HEK293 (cell line): ENCODE results near the gene C8A.

Experiments
- CTCF ChIP-seq: fragments of 450-650 bp; formaldehyde crosslinking; IDR thresholded peaks from 2 replicates; pipeline ENCODE4 v1.5.1; 2016; ENCODE audit warnings: missing biosample characterization, missing genetic modification characterization
- GLIS2 ChIP-seq: fragments of 450-650 bp; formaldehyde crosslinking; IDR thresholded peaks from 2 replicates; pipeline ENCODE4 v1.5.1; 2016; ENCODE audit warnings: missing biosample characterization, missing genetic modification characterization
- PBX3 ChIP-seq: sonication (generic); formaldehyde crosslinking; IDR thresholded peaks from 2 replicates; pipeline ENCODE4 v1.8.1; 2022; ENCODE audit warnings: mild to moderate bottlenecking, moderate library complexity, missing genetic modification reagents
- YY1 ChIP-seq: fragments of 450-650 bp; formaldehyde crosslinking; IDR thresholded peaks from 2 replicates; pipeline ENCODE4 v1.5.1; 2018; ENCODE audit warnings: missing biosample characterization, missing genetic modification characterization
- ZBTB11 ChIP-seq: fragments of 450-650 bp; formaldehyde crosslinking; conservative IDR thresholded peaks from 2 replicates; pipeline ENCODE4 v1.5.1; 2016; ENCODE audit warnings: low read depth, missing biosample characterization, missing genetic modification characterization
- ZNF26 ChIP-seq: fragments of 450-650 bp; formaldehyde crosslinking; IDR thresholded peaks from 2 replicates; pipeline ENCODE4 v1.5.1; 2016; ENCODE audit warnings: missing biosample characterization, missing genetic modification characterization
- ZNF292 ChIP-seq: fragments of 450-650 bp; formaldehyde crosslinking; IDR thresholded peaks from 2 replicates; pipeline ENCODE4 v1.5.1; 2016; ENCODE audit warnings: low read depth, missing biosample characterization, missing genetic modification characterization, borderline replicate concordance
- ZNF513 ChIP-seq: fragments of 450-650 bp; IDR thresholded peaks from 2 replicates; pipeline ENCODE4 v1.5.1; 2018; ENCODE audit warnings: missing biosample characterization, missing genetic modification characterization
- ZNF660 ChIP-seq: fragments of 450-650 bp; IDR thresholded peaks from 2 replicates; pipeline ENCODE4 v1.5.1; 2018; ENCODE audit warnings: missing biosample characterization, mild to moderate bottlenecking, missing genetic modification characterization

- TF ChIP-seq GLIS2 (tag by site-specific recombination) (no peak), YY1 (tag by site-specific recombination) (no peak), ZNF292 (no peak), CTCF (no peak), ZNF26 (tag by site-specific recombination) (no peak), ZBTB11 (no peak), ZNF660 (no peak), ZNF513 (no peak), PBX3 (no peak)
These were observed 14.2 kb downstream of the C8A start for GRCh38 chr1:56868761-56869160.
